NT2/D1 (cell line): ENCODE measurements around the gene MFRP.

Experiments
- YY1 ChIP-seq: IDR thresholded peaks from 2 replicates; pipeline ENCODE4 v1.6.1; 2011; ENCODE audit not compliant: insufficient read length, insufficient read depth
- ZNF274 ChIP-seq: IDR thresholded peaks from 2 replicates; pipeline ENCODE4 v1.6.1; 2011; ENCODE audit warnings: mild to moderate bottlenecking, low read depth, low read length

GRCh38 chr11:119380160-119380826, 33.8 kb upstream of the MFRP start:
- no peak for TF ChIP-seq ZNF274
- no peak for TF ChIP-seq YY1
